HFFc6 (cell line): ENCODE measurements around the gene COQ8A. TPM values are rescaled to one million over a fixed set of nuclear protein-coding genes. Genes with fewer than 3 reads are reported as not detected.
"Not testable (repeated sequence)": the region's sequence is repeated elsewhere in the genome, so short reads cannot be mapped to it uniquely, and the experiment has no call there.

Source experiments
- DNase-seq: peaks from one replicate; pipeline ENCODE4 v3.0.0-alpha.2; 2018
- H3K27ac Mint-ChIP-seq: 2 replicates; pipeline ENCODE4 v1.8.0; 2020; ENCODE audit warnings: mild to moderate bottlenecking, mixed read lengths
- H3K27me3 Mint-ChIP-seq: 2 replicates; pipeline ENCODE4 v1.8.0; 2021; ENCODE audit warnings: mild to moderate bottlenecking, moderate library complexity, mixed read lengths; ENCODE audit not compliant: insufficient read depth
- H3K36me3 Mint-ChIP-seq: 2 replicates; pipeline ENCODE4 v1.8.0; 2021; ENCODE audit warnings: low read depth, mixed read lengths
- H3K4me1 Mint-ChIP-seq: 2 replicates; pipeline ENCODE4 v1.8.0; 2020; ENCODE audit warnings: low read depth, mixed read lengths
- H3K4me3 Mint-ChIP-seq: 2 replicates; pipeline ENCODE4 v1.8.0; 2020; ENCODE audit warnings: mild to moderate bottlenecking, moderate library complexity, mixed read lengths
- H3K9me3 Mint-ChIP-seq: 2 replicates; pipeline ENCODE4 v1.8.0; 2020; ENCODE audit warnings: mild to moderate bottlenecking, mixed read lengths
- CTCF ChIP-seq: fragments of 200-600 bp; sonication (generic); IDR thresholded peaks from 2 replicates; pipeline ENCODE4 v1.5.0; 2021; ENCODE audit warnings: antibody characterized with exemption, mild to moderate bottlenecking
- total RNA-seq, 6 experiments: library from RNA; stranded (reverse); fragmentation: NEBNext Ultra II Directional; extraction: Animal tissue kit (Norgen Biotek cat#: 25700); gene quantifications; 2 replicates in 1 of 6; 3 replicates in 5 of 6; pipeline ENCODE4 v1.2.3, GENCODE V29; 2021

The COQ8A gene
- total RNA-seq, 6 experiments from 2014 or later: 4.1 to 8.1 (median 4.9) TPM

GRCh38 chr1:226915672-226915995, 24.5 kb upstream of the COQ8A start:
- no peaks in the 10 kb centered on the region for H3K9me3 Mint-ChIP-seq
- H3K36me3 Mint-ChIP-seq: no peaks in the 10 kb centered on the region
- peaks cover 11% of the 10 kb centered on the region for H3K27me3 Mint-ChIP-seq
- no peak overlapping the region for H3K4me3 Mint-ChIP-seq
- no peak for DNase-seq
- TF ChIP-seq CTCF: no peak
- no peak overlapping the region for H3K27ac Mint-ChIP-seq
- H3K4me1 Mint-ChIP-seq: no peaks in the 10 kb centered on the region

GRCh38 chr1:226916497-226916896, 23.6 kb upstream of the COQ8A start:
- H3K27ac Mint-ChIP-seq: no peak overlapping the region
- peaks cover 13% of the 10 kb centered on the region for H3K27me3 Mint-ChIP-seq
- no peak overlapping the region for H3K4me3 Mint-ChIP-seq
- H3K36me3 Mint-ChIP-seq: no peaks in the 10 kb centered on the region
- no peaks in the 10 kb centered on the region for H3K9me3 Mint-ChIP-seq
- H3K4me1 Mint-ChIP-seq: no peaks in the 10 kb centered on the region
- DNase-seq: no peak
- TF ChIP-seq CTCF: no peak

DNA sequence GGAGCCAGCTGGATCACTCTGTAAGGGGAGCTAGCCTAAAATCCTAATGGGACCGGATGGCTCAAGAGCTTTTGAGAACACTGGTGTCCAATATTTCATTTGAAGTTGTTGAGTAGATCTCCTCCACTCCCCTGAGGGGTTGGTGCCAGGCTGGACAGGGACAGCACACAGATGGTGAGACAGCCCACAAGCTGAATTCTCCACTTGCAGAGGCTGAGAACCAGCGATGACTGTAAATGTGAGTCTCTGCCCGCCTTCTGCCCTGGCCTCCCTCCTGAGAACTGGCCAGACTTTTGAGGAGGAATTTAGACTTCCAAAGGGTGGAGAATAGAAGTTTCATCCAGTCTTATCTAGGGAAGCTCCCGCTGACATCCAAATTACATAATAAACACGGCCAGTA, 20.5 kb upstream of the COQ8A start:
- no peak for TF ChIP-seq CTCF
- Mint-ChIP-seq H3K27me3 (peaks cover 11% of the 10 kb centered on the region), H3K4me3 (no peak overlapping the region), H3K27ac (no peak overlapping the region), H3K4me1 (no peaks in the 10 kb centered on the region), H3K9me3 (no peaks in the 10 kb centered on the region), H3K36me3 (no peaks in the 10 kb centered on the region)
- no peak for DNase-seq

- H3K36me3 Mint-ChIP-seq: no peaks in the 10 kb centered on the region
- H3K27ac Mint-ChIP-seq: no peak overlapping the region
- TF ChIP-seq CTCF: no peak
- H3K27me3 Mint-ChIP-seq: peaks cover 13% of the 10 kb centered on the region
- H3K4me1 Mint-ChIP-seq: no peaks in the 10 kb centered on the region
- DNase-seq: no peak
- H3K4me3 Mint-ChIP-seq: no peak overlapping the region
- no peaks in the 10 kb centered on the region for H3K9me3 Mint-ChIP-seq
Measured at GRCh38 chr1:226919995-226920394, 20.1 kb upstream of the COQ8A start.

GRCh38 chr1:226920446-226920894, 19.6 kb upstream of the COQ8A start:
- no peak overlapping the region for H3K27ac Mint-ChIP-seq
- DNase-seq: no peak
- no peaks in the 10 kb centered on the region for H3K9me3 Mint-ChIP-seq
- no peaks in the 10 kb centered on the region for H3K4me1 Mint-ChIP-seq
- H3K36me3 Mint-ChIP-seq: no peaks in the 10 kb centered on the region
- H3K4me3 Mint-ChIP-seq: no peak overlapping the region
- TF ChIP-seq CTCF: no peak
- H3K27me3 Mint-ChIP-seq: peaks cover 16% of the 10 kb centered on the region

- Mint-ChIP-seq H3K4me3 (no peak overlapping the region), H3K27me3 (peaks cover 16% of the 10 kb centered on the region), H3K4me1 (no peaks in the 10 kb centered on the region), H3K36me3 (no peaks in the 10 kb centered on the region; the same call in 1 of the 2 replicates), H3K9me3 (no peaks in the 10 kb centered on the region; the same call in 1 of the 2 replicates), H3K27ac (no peak overlapping the region)
- DNase-seq: no peak
- no peak for TF ChIP-seq CTCF
Measured at GRCh38 chr1:226921504-226921903, 18.6 kb upstream of the COQ8A start.

GRCh38 chr1:226929260-226930111, 10.6 kb upstream of the COQ8A start:
- H3K4me3 Mint-ChIP-seq, H3K27me3 Mint-ChIP-seq, DNase-seq, H3K9me3 Mint-ChIP-seq, H3K36me3 Mint-ChIP-seq, H3K4me1 Mint-ChIP-seq, H3K27ac Mint-ChIP-seq: not testable (repeated sequence)
